Rectal smooth muscle tissue (tissue), 1 donor: ENCODE results near the gene IGFBP6.

Experiments used
- H3K27ac ChIP-seq: one replicate; pipeline ENCODE4 v1.7.0; 2013; ENCODE audit warnings: low read depth, low read length, inconsistent platforms
- H3K27me3 ChIP-seq: one replicate; pipeline ENCODE4 v1.7.0; 2013; ENCODE audit warnings: low read length; ENCODE audit not compliant: control insufficient read depth, insufficient read depth
- H3K36me3 ChIP-seq: one replicate; pipeline ENCODE4 v1.7.0; 2013; ENCODE audit warnings: low read length; ENCODE audit not compliant: control insufficient read depth, insufficient read depth
- H3K4me1 ChIP-seq: one replicate; pipeline ENCODE4 v1.7.0; 2013; ENCODE audit warnings: low read length; ENCODE audit not compliant: control insufficient read depth, insufficient read depth
- H3K4me3 ChIP-seq: one replicate; pipeline ENCODE4 v1.7.0; 2013; ENCODE audit warnings: low read length
- H3K9ac ChIP-seq: one replicate; pipeline ENCODE4 v1.7.0; 2013; ENCODE audit warnings: low read length

IGFBP6 gene

DNA sequence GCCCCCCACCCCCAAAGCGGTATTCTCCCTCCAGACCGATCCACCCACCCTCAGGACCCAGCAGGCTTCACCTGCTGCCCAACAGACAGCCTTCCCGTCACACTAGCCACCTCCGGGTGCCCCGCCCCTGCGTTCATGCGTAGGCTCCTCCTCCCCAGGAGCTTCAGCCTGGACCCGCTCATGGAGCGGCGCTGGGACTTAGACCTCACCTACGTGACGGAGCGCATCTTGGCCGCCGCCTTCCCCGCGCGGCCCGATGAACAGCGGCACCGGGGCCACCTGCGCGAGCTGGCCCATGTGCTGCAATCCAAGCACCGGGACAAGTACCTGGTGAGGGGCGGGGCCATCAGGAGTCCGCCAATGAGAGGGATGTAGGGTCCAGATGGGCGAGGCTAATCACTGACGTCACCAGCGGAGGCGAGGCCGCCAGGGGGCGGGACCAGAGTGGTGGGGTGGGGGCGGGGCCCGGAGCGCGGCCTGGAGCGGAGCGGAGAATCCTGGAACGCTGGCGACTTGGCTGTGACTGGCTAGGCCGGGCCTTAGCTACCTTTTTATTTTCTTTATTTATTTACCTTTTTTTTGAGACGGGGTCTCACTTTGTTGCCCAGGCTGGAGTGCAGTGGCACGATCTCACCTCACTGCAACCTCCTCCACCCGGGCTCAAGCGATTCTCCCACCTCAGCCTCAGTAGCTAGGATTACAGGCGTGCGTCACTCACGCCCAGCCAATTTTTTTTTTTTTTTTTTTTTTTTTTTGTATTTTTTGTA, 43.2 kb upstream of the IGFBP6 start:
- Histone ChIP-seq H3K36me3 (peaks cover 2% of the 10 kb centered on the region), H3K4me3 (peak overlapping the region; percentile 84), H3K9ac (peak overlapping the region; percentile 56), H3K27ac (peak overlapping the region; percentile 96), H3K4me1 (peaks cover 39% of the 10 kb centered on the region), H3K27me3 (no peaks in the 10 kb centered on the region)

DNA sequence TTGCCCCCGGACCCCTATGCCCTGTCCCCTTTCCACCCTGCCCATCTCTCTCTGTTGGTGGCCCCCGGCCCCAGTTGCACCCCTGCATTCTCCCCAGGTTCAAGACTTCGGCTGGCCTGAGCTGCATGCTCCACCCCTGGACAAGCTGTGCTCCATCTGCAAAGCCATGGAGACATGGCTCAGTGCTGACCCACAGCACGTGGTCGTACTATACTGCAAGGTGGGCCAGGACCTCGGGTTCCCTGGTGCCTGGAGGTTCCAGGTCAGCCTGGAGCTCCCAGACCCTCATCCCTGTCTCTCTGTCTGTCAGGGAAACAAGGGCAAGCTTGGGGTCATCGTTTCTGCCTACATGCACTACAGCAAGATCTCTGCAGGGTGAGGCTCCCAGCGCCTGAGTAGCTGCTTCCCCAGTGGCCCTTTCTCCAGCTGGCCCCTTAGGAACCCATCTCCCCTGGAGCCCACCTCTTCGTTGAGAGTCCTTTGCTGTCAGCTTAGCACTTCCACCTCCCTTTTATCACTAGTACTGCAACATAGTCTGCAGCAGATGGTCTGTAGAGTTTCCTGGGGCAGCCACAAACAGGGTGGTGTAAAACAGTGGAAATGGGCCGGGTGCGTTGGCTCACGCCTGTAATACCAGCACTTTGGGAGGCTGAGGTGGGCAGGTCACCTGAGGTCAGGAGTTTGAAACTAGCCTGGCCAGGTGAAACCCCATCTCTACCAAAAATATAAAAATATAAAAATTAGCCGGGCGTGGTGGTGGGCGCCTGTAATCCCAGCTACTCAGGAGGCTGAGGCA, 41.8 kb upstream of the IGFBP6 start:
- Histone ChIP-seq H3K27ac (no peak overlapping the region), H3K36me3 (peaks cover 2% of the 10 kb centered on the region)

GRCh38 chr12:53056296-53056695, 41.2 kb upstream of the IGFBP6 start:
- Histone ChIP-seq H3K4me3 (no peak overlapping the region), H3K36me3 (peaks cover 2% of the 10 kb centered on the region), H3K27ac (no peak overlapping the region), H3K9ac (no peak overlapping the region), H3K27me3 (no peaks in the 10 kb centered on the region), H3K4me1 (peaks cover 26% of the 10 kb centered on the region)

More for the DNA sequence above, 41.8 kb upstream of the IGFBP6 start:
- Histone ChIP-seq H3K4me3 (no peak overlapping the region), H3K27me3 (no peaks in the 10 kb centered on the region), H3K9ac (no peak overlapping the region), H3K4me1 (peaks cover 32% of the 10 kb centered on the region)

- Histone ChIP-seq H3K36me3 (peaks cover 2% of the 10 kb centered on the region), H3K27ac (no peak overlapping the region), H3K9ac (no peak overlapping the region), H3K4me3 (no peak overlapping the region), H3K27me3 (no peaks in the 10 kb centered on the region), H3K4me1 (peaks cover 20% of the 10 kb centered on the region)
Observed at GRCh38 chr12:53056901-53057300, 40.6 kb upstream of the IGFBP6 start.

DNA sequence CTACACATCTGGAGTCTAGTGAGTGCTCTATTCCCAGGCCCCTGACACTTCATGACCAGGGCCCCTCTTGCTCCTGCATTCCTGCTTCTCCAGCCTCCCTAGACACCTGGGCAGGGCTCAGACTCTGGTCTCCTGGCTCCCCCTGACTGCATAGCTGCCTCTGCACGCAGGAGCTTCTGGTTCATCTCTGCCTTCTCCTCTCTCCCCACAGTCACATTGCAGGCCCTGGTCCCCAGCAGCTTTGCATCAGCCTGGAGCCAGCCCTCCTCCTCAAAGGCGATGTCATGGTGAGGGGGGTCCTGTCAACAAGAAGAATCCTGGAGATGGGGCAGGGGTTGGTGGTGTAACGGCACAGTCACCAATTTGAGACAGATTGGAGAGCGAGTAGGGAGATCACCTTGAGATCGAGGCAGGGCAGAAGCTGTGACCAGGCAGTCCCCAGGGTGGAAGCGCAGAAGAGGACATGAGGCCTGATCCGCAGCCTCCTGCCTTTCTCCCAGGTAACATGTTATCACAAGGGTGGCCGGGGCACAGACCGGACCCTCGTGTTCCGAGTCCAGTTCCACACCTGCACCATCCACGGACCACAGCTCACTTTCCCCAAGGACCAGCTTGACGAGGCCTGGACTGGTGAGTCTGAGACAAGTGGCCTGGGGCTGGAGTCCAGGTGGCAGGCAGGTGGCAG, 39.5 kb upstream of the IGFBP6 start:
- no peak overlapping the region for H3K27ac ChIP-seq
- no peak overlapping the region for H3K4me3 ChIP-seq
- H3K4me1 ChIP-seq, result peaks cover 12% of the 10 kb centered on the region
- H3K9ac ChIP-seq, result no peak overlapping the region
- no peaks in the 10 kb centered on the region for H3K27me3 ChIP-seq
- H3K36me3 ChIP-seq, result no peaks in the 10 kb centered on the region

DNA sequence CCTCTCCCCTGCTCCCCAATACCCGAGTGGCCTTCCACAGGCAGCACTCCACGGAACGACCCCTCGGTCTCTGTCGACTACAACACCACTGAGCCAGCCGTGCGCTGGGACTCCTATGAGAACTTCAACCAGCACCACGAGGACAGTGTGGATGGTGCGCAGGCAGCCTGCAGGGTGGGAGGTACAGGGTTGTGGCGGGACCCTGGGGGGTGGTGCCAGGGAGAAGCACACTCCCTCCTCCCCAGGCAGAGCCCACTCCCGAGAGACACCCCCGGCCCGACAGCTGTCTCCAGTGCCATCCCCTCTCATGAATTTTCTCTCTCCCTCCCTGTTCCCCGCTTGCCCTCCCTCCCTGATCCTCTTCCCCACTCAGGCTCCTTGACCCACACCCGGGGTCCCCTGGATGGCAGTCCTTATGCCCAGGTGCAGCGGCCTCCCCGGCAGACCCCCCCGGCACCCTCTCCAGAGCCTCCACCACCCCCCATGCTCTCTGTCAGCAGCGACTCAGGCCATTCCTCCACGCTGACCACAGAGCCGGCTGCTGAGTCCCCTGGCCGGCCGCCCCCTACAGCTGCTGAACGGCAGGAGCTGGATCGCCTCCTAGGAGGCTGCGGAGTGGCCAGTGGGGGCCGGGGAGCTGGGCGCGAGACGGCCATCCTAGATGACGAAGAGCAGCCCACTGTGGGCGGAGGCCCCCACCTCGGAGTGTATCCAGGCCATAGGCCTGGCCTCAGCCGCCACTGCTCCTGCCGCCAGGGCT, 38.6 kb upstream of the IGFBP6 start:
- Histone ChIP-seq H3K9ac (no peak overlapping the region), H3K4me1 (peaks cover 7% of the 10 kb centered on the region)

DNA sequence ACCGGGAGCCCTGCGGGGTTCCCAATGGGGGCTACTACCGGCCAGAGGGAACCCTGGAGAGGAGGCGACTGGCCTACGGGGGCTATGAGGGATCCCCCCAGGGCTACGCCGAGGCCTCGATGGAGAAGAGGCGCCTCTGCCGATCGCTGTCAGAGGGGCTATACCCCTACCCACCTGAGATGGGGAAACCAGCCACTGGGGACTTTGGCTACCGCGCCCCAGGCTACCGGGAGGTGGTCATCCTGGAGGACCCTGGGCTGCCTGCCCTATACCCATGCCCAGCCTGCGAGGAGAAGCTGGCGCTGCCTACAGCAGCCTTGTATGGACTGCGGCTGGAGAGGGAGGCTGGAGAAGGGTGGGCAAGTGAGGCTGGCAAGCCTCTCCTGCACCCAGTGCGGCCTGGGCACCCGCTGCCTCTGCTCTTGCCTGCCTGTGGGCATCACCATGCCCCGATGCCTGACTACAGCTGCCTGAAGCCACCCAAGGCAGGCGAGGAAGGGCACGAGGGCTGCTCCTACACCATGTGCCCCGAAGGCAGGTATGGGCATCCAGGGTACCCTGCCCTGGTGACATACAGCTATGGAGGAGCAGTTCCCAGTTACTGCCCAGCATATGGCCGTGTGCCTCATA, 37.9 kb upstream of the IGFBP6 start:
- Histone ChIP-seq H3K27ac (no peak overlapping the region), H3K4me1 (peaks cover 4% of the 10 kb centered on the region), H3K36me3 (no peaks in the 10 kb centered on the region), H3K4me3 (no peak overlapping the region), H3K9ac (no peak overlapping the region), H3K27me3 (no peaks in the 10 kb centered on the region)

More for the DNA sequence above, 38.6 kb upstream of the IGFBP6 start:
- H3K4me3 ChIP-seq, result no peak overlapping the region
- no peaks in the 10 kb centered on the region for H3K27me3 ChIP-seq
- H3K36me3 ChIP-seq, result no peaks in the 10 kb centered on the region
- no peak overlapping the region for H3K27ac ChIP-seq

DNA sequence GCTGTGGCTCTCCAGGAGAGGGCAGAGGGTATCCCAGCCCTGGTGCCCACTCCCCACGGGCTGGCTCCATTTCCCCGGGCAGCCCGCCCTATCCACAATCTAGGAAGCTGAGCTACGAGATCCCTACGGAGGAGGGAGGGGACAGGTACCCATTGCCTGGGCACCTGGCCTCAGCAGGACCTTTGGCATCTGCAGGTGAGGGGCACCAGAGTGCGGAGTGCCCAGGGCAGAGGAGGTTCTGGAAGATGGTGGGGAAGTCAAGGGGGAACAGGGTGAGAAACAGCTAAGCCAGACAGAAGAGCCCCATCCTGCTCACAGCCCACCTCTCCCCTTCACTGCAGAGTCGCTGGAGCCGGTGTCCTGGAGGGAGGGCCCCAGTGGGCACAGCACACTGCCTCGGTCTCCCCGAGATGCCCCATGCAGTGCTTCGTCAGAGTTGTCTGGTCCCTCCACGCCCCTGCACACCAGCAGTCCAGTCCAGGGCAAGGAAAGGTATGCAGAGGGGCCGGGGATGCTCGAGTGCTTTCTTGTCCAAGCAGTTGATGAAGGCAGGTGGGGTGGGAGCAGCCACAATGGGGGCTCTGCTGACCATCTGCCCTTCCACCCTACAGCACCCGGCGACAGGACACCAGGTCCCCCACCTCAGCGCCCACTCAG, 37.3 kb upstream of the IGFBP6 start:
- no peak overlapping the region for H3K27ac ChIP-seq
- H3K4me3 ChIP-seq, result no peak overlapping the region
- H3K4me1 ChIP-seq, result peaks cover 2% of the 10 kb centered on the region
- H3K36me3 ChIP-seq, result peaks cover 1% of the 10 kb centered on the region
- H3K27me3 ChIP-seq, result no peaks in the 10 kb centered on the region
- H3K9ac ChIP-seq, result no peak overlapping the region

DNA sequence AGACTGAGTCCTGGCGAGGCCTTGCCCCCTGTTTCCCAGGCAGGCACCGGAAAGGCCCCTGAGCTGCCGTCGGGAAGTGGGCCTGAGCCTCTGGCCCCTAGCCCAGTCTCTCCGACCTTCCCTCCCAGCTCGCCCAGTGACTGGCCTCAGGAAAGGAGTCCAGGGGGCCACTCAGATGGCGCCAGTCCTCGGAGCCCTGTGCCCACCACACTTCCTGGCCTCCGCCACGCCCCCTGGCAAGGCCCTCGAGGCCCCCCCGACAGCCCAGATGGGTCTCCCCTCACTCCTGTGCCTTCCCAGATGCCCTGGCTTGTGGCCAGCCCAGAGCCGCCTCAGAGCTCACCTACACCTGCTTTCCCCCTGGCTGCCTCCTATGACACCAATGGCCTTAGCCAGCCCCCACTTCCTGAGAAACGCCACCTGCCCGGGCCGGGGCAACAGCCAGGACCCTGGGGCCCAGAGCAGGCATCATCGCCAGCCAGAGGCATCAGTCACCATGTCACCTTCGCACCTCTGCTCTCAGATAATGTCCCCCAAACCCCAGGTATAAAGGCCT, 36.7 kb upstream of the IGFBP6 start:
- Histone ChIP-seq H3K36me3 (peaks cover 7% of the 10 kb centered on the region), H3K27me3 (no peaks in the 10 kb centered on the region), H3K9ac (no peak overlapping the region), H3K4me1 (peaks cover 2% of the 10 kb centered on the region), H3K27ac (no peak overlapping the region), H3K4me3 (no peak overlapping the region)

- H3K9ac ChIP-seq, result no peak overlapping the region
Observed at GRCh38 chr12:53061404-53062010, 36.0 kb upstream of the IGFBP6 start.

More at GRCh38 chr12:53061404-53062010, 36.0 kb upstream of the IGFBP6 start:
- Histone ChIP-seq H3K36me3 (peaks cover 7% of the 10 kb centered on the region), H3K4me1 (peaks cover 2% of the 10 kb centered on the region), H3K27me3 (no peaks in the 10 kb centered on the region), H3K27ac (no peak overlapping the region), H3K4me3 (no peak overlapping the region)
